Neuronal stem cell (in vitro differentiated cells): Measurements from ENCODE around the gene AGBL4.

Experiments used
- DNase-seq: peaks from one replicate; pipeline ENCODE4 v3.0.0-alpha.2; 2013; ENCODE audit warnings: low spot score
- H2AFZ ChIP-seq: one replicate; pipeline ENCODE4 v1.6.1; 2013; ENCODE audit warnings: mild to moderate bottlenecking, low read length, inconsistent platforms
- H2AK5ac ChIP-seq: 2 replicates; pipeline ENCODE4 v1.6.1; 2013; ENCODE audit warnings: low read depth, mild to moderate bottlenecking, inconsistent platforms, low read length, moderate library complexity, mixed read lengths
- H2BK120ac ChIP-seq: 2 replicates; pipeline ENCODE4 v1.6.1; 2013; ENCODE audit warnings: low read depth, mild to moderate bottlenecking, inconsistent platforms, low read length, moderate library complexity, mixed read lengths
- H2BK12ac ChIP-seq: one replicate; pipeline ENCODE4 v1.6.1; 2013; ENCODE audit warnings: low read length, inconsistent platforms
- H2BK15ac ChIP-seq: 2 replicates; pipeline ENCODE4 v1.6.1; 2013; ENCODE audit warnings: mild to moderate bottlenecking, low read length, inconsistent platforms, mixed read lengths
- H2BK5ac ChIP-seq: one replicate; pipeline ENCODE4 v1.6.1; 2013; ENCODE audit warnings: inconsistent platforms, mild to moderate bottlenecking, low read length, moderate library complexity
- H3K14ac ChIP-seq: one replicate; pipeline ENCODE4 v1.6.1; 2013; ENCODE audit warnings: low read length, inconsistent platforms
- H3K18ac ChIP-seq: 2 replicates; pipeline ENCODE4 v1.6.1; 2013; ENCODE audit warnings: low read length, inconsistent platforms
- H3K23ac ChIP-seq: 2 replicates; pipeline ENCODE4 v1.6.1; 2013; ENCODE audit warnings: low read depth, mild to moderate bottlenecking, mixed read lengths, low read length, inconsistent platforms; ENCODE audit not compliant: poor library complexity
- H3K27ac ChIP-seq: replicated peaks from 3 replicates; pipeline ENCODE4 v1.5.1; 2013; ENCODE audit warnings: low read length, inconsistent platforms
- H3K27me3 ChIP-seq, 3 experiments: 2 replicates each; pipeline ENCODE4 v1.6.1; 2013; ENCODE audit warnings: low read length in 3 of 3, mild to moderate bottlenecking in 2 of 3, inconsistent platforms in 1 of 3, low read depth in 1 of 3, mixed read lengths in 1 of 3, moderate library complexity in 1 of 3; ENCODE audit not compliant: control insufficient read depth in 3 of 3, insufficient read depth in 3 of 3
- H3K36me3 ChIP-seq, 2 donors: replicated peaks in 1 of 2; 2 replicates each; pipeline ENCODE4 v1.6.1; 2013; ENCODE audit warnings: low read length in 2 of 2; ENCODE audit not compliant: control insufficient read depth in 2 of 2, insufficient read depth in 2 of 2
- H3K4ac ChIP-seq: 2 replicates; pipeline ENCODE4 v1.6.1; 2013; ENCODE audit warnings: inconsistent platforms, mild to moderate bottlenecking, low read length, moderate library complexity
- H3K4me1 ChIP-seq, 2 donors: 1 replicate in 1 of 2; 2 replicates in 1 of 2; pipeline ENCODE4 v1.6.1; 2013; ENCODE audit warnings: low read length in 2 of 2, low read depth in 1 of 2; ENCODE audit not compliant: control insufficient read depth in 2 of 2, insufficient read depth in 1 of 2
- H3K4me2 ChIP-seq: one replicate; pipeline ENCODE4 v1.6.1; 2013; ENCODE audit warnings: mild to moderate bottlenecking, low read length, inconsistent platforms; ENCODE audit not compliant: insufficient read depth, poor library complexity, severe bottlenecking
- H3K4me3 ChIP-seq, 2 donors: 2 replicates each; pipeline ENCODE4 v1.5.1; 2013; ENCODE audit warnings: low read length in 2 of 2, mild to moderate bottlenecking in 2 of 2, inconsistent platforms in 1 of 2, moderate library complexity in 1 of 2
- H3K79me1 ChIP-seq: one replicate; pipeline ENCODE4 v1.6.1; 2013; ENCODE audit warnings: low read depth, mild to moderate bottlenecking, inconsistent platforms, low read length, moderate library complexity
- H3K9ac ChIP-seq: one replicate; pipeline ENCODE4 v1.6.1; 2013; ENCODE audit warnings: mild to moderate bottlenecking, low read depth, low read length, inconsistent platforms; ENCODE audit not compliant: poor library complexity
- H3K9me3 ChIP-seq, 2 donors: replicated peaks in 1 of 2; 2 replicates each; pipeline versions ENCODE3 to v1.6.1; 2013; ENCODE audit warnings: low read length in 2 of 2, mild to moderate bottlenecking in 2 of 2, inconsistent platforms in 1 of 2, low read depth in 1 of 2, mixed read lengths in 1 of 2, moderate library complexity in 1 of 2; ENCODE audit not compliant: control insufficient read depth in 2 of 2, insufficient read depth in 1 of 2
- H4K8ac ChIP-seq: one replicate; pipeline ENCODE4 v1.6.1; 2013; ENCODE audit warnings: low read depth, mild to moderate bottlenecking, inconsistent platforms, low read length, moderate library complexity
- H4K91ac ChIP-seq: one replicate; pipeline ENCODE4 v1.6.1; 2013; ENCODE audit warnings: low read length, low read depth, mild to moderate bottlenecking, inconsistent platforms; ENCODE audit not compliant: poor library complexity
- WGBS, 2 donors: extraction: QIAGEN DNeasy Blood & Tissue Kit; methylation state at CpG; one replicate each; pipeline ENCODE4 v1.1.7; 2013; ENCODE audit warnings: missing lambda C conversion rate in 2 of 2, mixed read lengths in 1 of 2; ENCODE audit not compliant: insufficient read length in 2 of 2, insufficient replicate concordance in 1 of 2; ENCODE audit errors: extremely low coverage in 2 of 2; 5-methylcytosine and 5-hydroxymethylcytosine counted together

Gene AGBL4

GRCh38 chr1:48670234-48671020 lies 1353.3 kb downstream of the AGBL4 start:
- Histone ChIP-seq H3K4me2 (no peak overlapping the region), H3K9ac (no peak overlapping the region), H3K14ac (no peak overlapping the region), H3K9me3 (no peaks in the 10 kb centered on the region), H3K27me3 (no peaks in the 10 kb centered on the region), H3K36me3 (no peaks in the 10 kb centered on the region), H3K4me3 (no peak overlapping the region), H2BK120ac (no peak overlapping the region), H2AK5ac (no peak overlapping the region), H3K4me1 (peaks cover 0 to 5% of the 10 kb centered on the region in 2 donors), H2BK5ac (no peak overlapping the region), H3K79me1 (no peaks in the 10 kb centered on the region), H3K27ac (no peak overlapping the region), H4K91ac (no peak overlapping the region), H2BK12ac (no peak overlapping the region), H3K4ac (no peak overlapping the region), H2AFZ (no peak overlapping the region), H2BK15ac (no peak overlapping the region), H3K18ac (no peak overlapping the region), H4K8ac (no peak overlapping the region), H3K23ac (no peak overlapping the region)
- no CpG with 5 or more reads among the region's 5 CpGs for WGBS, 2 donors
- DNase-seq: no peak

- no peak for DNase-seq
- no peak overlapping the region for H2BK120ac ChIP-seq
- peaks cover 0 to 2% of the 10 kb centered on the region in 2 donors for H3K4me1 ChIP-seq
- no peaks in the 10 kb centered on the region for H3K79me1 ChIP-seq
- no peak overlapping the region for H2BK15ac ChIP-seq
- no peaks in the 10 kb centered on the region for H3K27me3 ChIP-seq
- no peaks in the 10 kb centered on the region for H3K9me3 ChIP-seq
- no peak overlapping the region for H4K91ac ChIP-seq
- no CpG with 5 or more reads among the region's 2 CpGs for WGBS, 2 donors
- no peak overlapping the region for H3K4ac ChIP-seq
- no peak overlapping the region for H3K14ac ChIP-seq
- H2BK5ac ChIP-seq: no peak overlapping the region
- no peak overlapping the region for H3K9ac ChIP-seq
- H4K8ac ChIP-seq: no peak overlapping the region
- no peak overlapping the region for H3K4me3 ChIP-seq
- H3K23ac ChIP-seq: no peak overlapping the region
- no peak overlapping the region for H3K4me2 ChIP-seq
- no peak overlapping the region for H2AFZ ChIP-seq
- no peak overlapping the region for H2BK12ac ChIP-seq
- no peaks in the 10 kb centered on the region for H3K36me3 ChIP-seq
- no peak overlapping the region for H3K27ac ChIP-seq
- no peak overlapping the region for H3K18ac ChIP-seq
- H2AK5ac ChIP-seq: no peak overlapping the region
Observed at GRCh38 chr1:48668339-48668738, 1355.4 kb downstream of the AGBL4 start.

GRCh38 chr1:48667782-48668181 lies 1356.0 kb downstream of the AGBL4 start:
- Histone ChIP-seq H3K4me1 (peaks cover 0 to 2% of the 10 kb centered on the region in 2 donors), H4K8ac (no peak overlapping the region)
- no CpG with 5 or more reads among the region's 1 CpG for WGBS, 2 donors

GRCh38 chr1:48665708-48666407 lies 1357.9 kb downstream of the AGBL4 start:
- WGBS, 2 donors: no CpG with 5 or more reads among the region's 6 CpGs
- Histone ChIP-seq H3K18ac (no peak overlapping the region), H3K9me3 (no peaks in the 10 kb centered on the region), H3K79me1 (no peaks in the 10 kb centered on the region), H3K23ac (no peak overlapping the region), H2BK12ac (no peak overlapping the region), H3K4me2 (no peak overlapping the region), H3K27me3 (no peaks in the 10 kb centered on the region), H3K4ac (no peak overlapping the region), H3K14ac (no peak overlapping the region), H3K4me1 (peaks cover 0 to under 1% of the 10 kb centered on the region in 2 donors), H2BK5ac (no peak overlapping the region), H4K91ac (no peak overlapping the region), H3K36me3 (no peaks in the 10 kb centered on the region), H2BK15ac (no peak overlapping the region), H3K9ac (no peak overlapping the region), H2AK5ac (no peak overlapping the region), H2AFZ (no peak overlapping the region), H4K8ac (no peak overlapping the region), H2BK120ac (no peak overlapping the region), H3K27ac (no peak overlapping the region), H3K4me3 (no peak overlapping the region)
- no peak for DNase-seq

More at GRCh38 chr1:48667782-48668181, 1356.0 kb downstream of the AGBL4 start:
- Histone ChIP-seq H2BK15ac (no peak overlapping the region), H3K18ac (no peak overlapping the region), H3K14ac (no peak overlapping the region), H2AFZ (no peak overlapping the region), H3K27me3 (no peaks in the 10 kb centered on the region), H3K4ac (no peak overlapping the region), H2AK5ac (no peak overlapping the region), H2BK12ac (no peak overlapping the region), H4K91ac (no peak overlapping the region), H3K36me3 (no peaks in the 10 kb centered on the region), H3K4me3 (no peak overlapping the region), H3K79me1 (no peaks in the 10 kb centered on the region), H2BK5ac (no peak overlapping the region), H2BK120ac (no peak overlapping the region), H3K27ac (no peak overlapping the region), H3K9me3 (no peaks in the 10 kb centered on the region), H3K4me2 (no peak overlapping the region), H3K9ac (no peak overlapping the region), H3K23ac (no peak overlapping the region)
- DNase-seq: no peak
